Measurements from ENCODE around the gene PCGF6. TPM values are rescaled to one million over a fixed set of nuclear protein-coding genes. Genes with fewer than 3 reads are reported as not detected.

Gene PCGF6
- total RNA-seq, 2 donors from 2014 or later: 11.4 to 12.4 TPM

DNA sequence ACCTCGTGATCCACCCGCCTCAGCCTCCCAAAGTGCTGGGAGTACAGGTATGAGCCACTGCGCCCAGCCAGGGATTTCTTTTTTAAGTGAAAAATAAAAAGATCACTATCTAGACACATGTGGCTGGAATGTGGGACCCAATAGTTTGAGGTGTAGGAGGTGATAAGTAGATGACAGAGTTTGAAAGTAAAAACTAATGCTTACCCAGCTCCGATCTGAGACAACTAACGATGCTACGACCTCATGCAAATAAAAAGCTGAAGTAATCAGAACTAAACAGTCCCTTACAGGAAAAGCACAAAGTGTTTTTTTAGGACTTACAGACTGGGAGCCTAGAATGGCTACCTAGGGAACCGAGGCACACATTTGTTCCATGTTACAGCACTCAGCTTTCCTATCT, 23.0 kb downstream of the PCGF6 start:
- Histone ChIP-seq H3K9me3 (no peaks in the 10 kb centered on the region), H3K27ac (no peak overlapping the region), H3K4me3 (no peak overlapping the region), H3K4me1 (replicated peaks) (no peaks in the 10 kb centered on the region), H3K36me3 (peaks cover 0 to 3% of the 10 kb centered on the region in 2 donors), H3K27me3 (replicated peaks; ENCODE audit: insufficient read depth) (no peaks in the 10 kb centered on the region)
- 94% methylated on average over 7 of the region's 7 CpGs for WGBS
- DNase-seq (ENCODE audit: low spot score): no peak
- TF ChIP-seq POLR2AphosphoS5 (IDR thresholded peaks at IDR 0.05) (no peak), POLR2A (IDR thresholded peaks at IDR 0.05) (no peak)
- TF ChIP-seq, protein P1, sequence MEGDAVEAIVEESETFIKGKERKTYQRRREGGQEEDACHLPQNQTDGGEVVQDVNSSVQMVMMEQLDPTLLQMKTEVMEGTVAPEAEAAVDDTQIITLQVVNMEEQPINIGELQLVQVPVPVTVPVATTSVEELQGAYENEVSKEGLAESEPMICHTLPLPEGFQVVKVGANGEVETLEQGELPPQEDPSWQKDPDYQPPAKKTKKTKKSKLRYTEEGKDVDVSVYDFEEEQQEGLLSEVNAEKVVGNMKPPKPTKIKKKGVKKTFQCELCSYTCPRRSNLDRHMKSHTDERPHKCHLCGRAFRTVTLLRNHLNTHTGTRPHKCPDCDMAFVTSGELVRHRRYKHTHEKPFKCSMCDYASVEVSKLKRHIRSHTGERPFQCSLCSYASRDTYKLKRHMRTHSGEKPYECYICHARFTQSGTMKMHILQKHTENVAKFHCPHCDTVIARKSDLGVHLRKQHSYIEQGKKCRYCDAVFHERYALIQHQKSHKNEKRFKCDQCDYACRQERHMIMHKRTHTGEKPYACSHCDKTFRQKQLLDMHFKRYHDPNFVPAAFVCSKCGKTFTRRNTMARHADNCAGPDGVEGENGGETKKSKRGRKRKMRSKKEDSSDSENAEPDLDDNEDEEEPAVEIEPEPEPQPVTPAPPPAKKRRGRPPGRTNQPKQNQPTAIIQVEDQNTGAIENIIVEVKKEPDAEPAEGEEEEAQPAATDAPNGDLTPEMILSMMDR (IDR thresholded peaks at IDR 0.05): no peak
- intact Hi-C loops (cut with DNase I): no loop called here

DNA sequence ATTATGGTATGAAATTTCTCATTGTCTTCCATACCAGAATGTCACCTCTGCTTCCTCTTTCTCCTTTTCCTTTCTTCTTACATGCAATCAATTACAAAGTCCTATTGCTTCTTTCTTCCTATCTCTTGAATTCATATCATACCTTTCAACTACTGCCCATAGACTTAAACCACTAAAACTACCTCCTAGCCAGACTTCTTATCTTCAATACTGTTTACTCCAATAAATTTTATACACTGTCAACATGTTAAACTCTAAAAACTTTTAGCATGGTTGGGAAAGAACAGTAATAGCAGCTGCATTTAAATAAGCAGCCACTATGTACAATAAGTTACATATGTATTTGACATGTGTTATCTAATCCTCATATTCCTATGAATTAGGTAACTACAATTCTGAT, 34.9 kb downstream of the PCGF6 start:
- Histone ChIP-seq H3K4me1 (replicated peaks) (no peaks in the 10 kb centered on the region), H3K36me3 (no peaks in the 10 kb centered on the region), H3K27ac (no peak overlapping the region), H3K4me3 (no peak overlapping the region), H3K27me3 (replicated peaks; ENCODE audit: insufficient read depth) (no peaks in the 10 kb centered on the region), H3K9me3 (no peaks in the 10 kb centered on the region)
- intact Hi-C loops (cut with DNase I): no loop called here
- DNase-seq (ENCODE audit: low spot score): no peak
- TF ChIP-seq POLR2AphosphoS5 (IDR thresholded peaks at IDR 0.05) (no peak), POLR2A (IDR thresholded peaks at IDR 0.05) (no peak)
- TF ChIP-seq, protein P1 (IDR thresholded peaks at IDR 0.05): no peak

DNA sequence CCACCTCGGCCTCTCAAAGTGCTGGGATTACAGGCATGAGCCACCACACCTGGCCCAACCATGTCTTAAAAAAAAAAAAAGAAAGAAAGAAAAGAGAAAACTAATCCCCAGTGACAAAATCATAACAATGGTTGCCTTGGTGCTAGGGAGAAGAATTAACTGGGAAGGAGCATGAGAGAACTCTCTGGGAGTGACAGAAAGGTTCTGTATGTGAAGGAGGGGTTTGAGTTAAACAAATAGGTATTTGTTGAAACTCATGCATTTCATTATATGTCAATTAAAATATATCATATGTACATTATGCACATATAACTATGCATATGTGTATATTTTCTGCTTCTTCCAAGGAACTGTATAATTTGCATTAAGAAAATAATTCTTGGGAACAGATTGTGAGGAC, 40.7 kb downstream of the PCGF6 start:
- Histone ChIP-seq H3K4me3 (no peak overlapping the region), H3K9me3 (no peaks in the 10 kb centered on the region), H3K36me3 (peaks cover 0 to 1% of the 10 kb centered on the region in 2 donors), H3K27ac (no peak overlapping the region), H3K27me3 (replicated peaks; ENCODE audit: insufficient read depth) (no peaks in the 10 kb centered on the region), H3K4me1 (replicated peaks) (no peaks in the 10 kb centered on the region)
- intact Hi-C loops (cut with DNase I): no loop called here
- no peak for DNase-seq (ENCODE audit: low spot score)
- WGBS: 92% methylated on average over 1 of the region's 1 CpG
- TF ChIP-seq, protein P1 (IDR thresholded peaks at IDR 0.05): no peak
- TF ChIP-seq POLR2AphosphoS5 (IDR thresholded peaks at IDR 0.05) (no peak), POLR2A (IDR thresholded peaks at IDR 0.05) (no peak)

DNA sequence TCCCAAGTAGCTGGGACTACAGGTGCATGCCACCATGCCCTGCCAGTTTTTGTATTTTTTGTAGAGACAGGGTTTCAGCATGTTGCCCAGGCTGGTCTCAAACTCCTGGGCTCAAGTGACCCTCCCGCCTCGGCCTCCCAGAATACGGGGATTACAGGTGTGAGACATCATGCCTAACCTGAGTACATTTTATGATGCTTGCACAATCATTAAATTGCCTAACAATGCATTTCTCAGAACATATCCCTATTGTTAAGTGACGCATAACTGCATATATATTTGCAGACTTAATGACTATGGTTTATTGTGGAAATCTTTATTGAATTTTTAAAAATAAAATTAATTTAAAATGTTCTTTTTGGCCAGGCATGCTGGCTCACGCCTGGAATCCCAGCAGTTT, 43.3 kb downstream of the PCGF6 start:
- DNase-seq (ENCODE audit: low spot score): no peak
- intact Hi-C loops (cut with DNase I): no loop called here
- no peaks in the 10 kb centered on the region for H3K4me1 ChIP-seq (replicated peaks)
- WGBS: 89% methylated on average over 5 of the region's 5 CpGs
- H3K4me3 ChIP-seq: no peak overlapping the region
- no peaks in the 10 kb centered on the region for H3K27me3 ChIP-seq (replicated peaks; ENCODE audit: insufficient read depth)
- TF ChIP-seq POLR2AphosphoS5 (IDR thresholded peaks at IDR 0.05): no peak
- no peak for TF ChIP-seq POLR2A (IDR thresholded peaks at IDR 0.05)
- TF ChIP-seq, protein P1 (IDR thresholded peaks at IDR 0.05): no peak
- H3K27ac ChIP-seq: no peak overlapping the region
- H3K36me3 ChIP-seq: peaks cover 0 to 4% of the 10 kb centered on the region in 2 donors
- H3K9me3 ChIP-seq: no peaks in the 10 kb centered on the region

DNA sequence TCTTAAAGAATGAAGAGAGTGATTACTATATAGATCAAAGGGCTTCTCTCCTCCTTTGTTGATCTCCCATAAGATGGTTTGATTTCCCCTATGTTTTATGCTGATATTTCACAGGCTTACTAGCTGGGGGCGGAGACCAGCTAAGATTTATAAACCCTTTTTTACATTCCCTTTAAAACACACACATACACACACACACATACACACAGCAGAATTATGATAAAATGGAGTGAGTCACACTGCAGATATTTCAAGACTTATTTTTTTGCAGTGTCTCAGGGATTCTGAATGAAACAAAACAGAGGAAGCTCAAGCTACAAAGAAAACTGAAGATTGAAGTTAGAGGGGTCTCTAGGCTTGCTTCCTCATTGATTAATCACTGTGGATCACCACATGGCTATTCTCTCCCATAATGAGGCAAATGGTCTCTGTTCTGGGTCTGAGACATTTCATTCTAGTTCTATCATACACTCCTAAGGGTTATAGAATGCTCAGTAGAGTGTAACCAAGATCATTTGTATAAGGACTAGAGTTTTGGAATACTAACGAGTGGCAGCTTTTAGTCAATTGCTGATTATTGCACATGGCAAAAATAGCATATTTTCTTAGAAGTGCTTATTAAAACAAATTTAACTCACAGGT, 55.4 kb downstream of the PCGF6 start:
- H3K36me3 ChIP-seq: no peaks in the 10 kb centered on the region
- TF ChIP-seq, protein P1 (IDR thresholded peaks at IDR 0.05): no peak
- TF ChIP-seq POLR2AphosphoS5 (IDR thresholded peaks at IDR 0.05) (no peak), POLR2A (IDR thresholded peaks at IDR 0.05) (no peak)
- intact Hi-C loops (cut with DNase I): no loop called here
- DNase-seq (ENCODE audit: low spot score): no peak
- H3K27ac ChIP-seq: no peak overlapping the region
- no peak overlapping the region for H3K4me3 ChIP-seq
- 71% methylated on average over 2 of the region's 2 CpGs for WGBS
- no peaks in the 10 kb centered on the region for H3K4me1 ChIP-seq (replicated peaks)
- H3K9me3 ChIP-seq: no peaks in the 10 kb centered on the region
- no peaks in the 10 kb centered on the region for H3K27me3 ChIP-seq (replicated peaks; ENCODE audit: insufficient read depth)

Measured in prostate gland (tissue), 2 donors.